ENCODE measurements around the gene FABP7.

The FABP7 gene

GRCh38 chr6:122831511-122831910 is 52.0 kb downstream of the FABP7 start:
- H3K9ac ChIP-seq: no peak overlapping the region
- no peak overlapping the region for H3K4me2 ChIP-seq (ENCODE audit: low read length)
- no peak overlapping the region for H2AFZ ChIP-seq
- H3K79me2 ChIP-seq: no peaks in the 10 kb centered on the region
- no peak overlapping the region for H3K27ac ChIP-seq
- H3K9me3 ChIP-seq (ENCODE audit: control insufficient read depth, low read length): no peaks in the 10 kb centered on the region
- TF ChIP-seq CTCF (IDR thresholded peaks at IDR 0.05): no peak
- no peaks in the 10 kb centered on the region for H3K4me1 ChIP-seq
- no peaks in the 10 kb centered on the region for H3K36me3 ChIP-seq (ENCODE audit: control insufficient read depth, insufficient read depth, low read length)
- no peaks in the 10 kb centered on the region for H3K27me3 ChIP-seq (ENCODE audit: control insufficient read depth, insufficient read depth, low read length)
- no peak overlapping the region for H3K4me3 ChIP-seq (ENCODE audit: low read depth, low read length)

GRCh38 chr6:122832459-122832858 is 52.9 kb downstream of the FABP7 start:
- no peak overlapping the region for H3K4me2 ChIP-seq (ENCODE audit: low read length)
- H3K36me3 ChIP-seq (ENCODE audit: control insufficient read depth, insufficient read depth, low read length): no peaks in the 10 kb centered on the region
- no peaks in the 10 kb centered on the region for H3K4me1 ChIP-seq
- H3K4me3 ChIP-seq (ENCODE audit: low read depth, low read length): no peak overlapping the region
- H2AFZ ChIP-seq: no peak overlapping the region
- no peaks in the 10 kb centered on the region for H3K79me2 ChIP-seq
- H3K9ac ChIP-seq: no peak overlapping the region
- no peak for TF ChIP-seq CTCF (IDR thresholded peaks at IDR 0.05)
- H3K27me3 ChIP-seq (ENCODE audit: control insufficient read depth, insufficient read depth, low read length): no peaks in the 10 kb centered on the region
- no peak overlapping the region for H3K27ac ChIP-seq
- no peaks in the 10 kb centered on the region for H3K9me3 ChIP-seq (ENCODE audit: control insufficient read depth, low read length)

GRCh38 chr6:122833021-122833491 is 53.5 kb downstream of the FABP7 start:
- Histone ChIP-seq H2AFZ (no peak overlapping the region), H3K27ac (no peak overlapping the region), H3K27me3 (ENCODE audit: control insufficient read depth, insufficient read depth, low read length) (no peaks in the 10 kb centered on the region), H3K9ac (no peak overlapping the region), H3K36me3 (ENCODE audit: control insufficient read depth, insufficient read depth, low read length) (no peaks in the 10 kb centered on the region), H3K4me3 (ENCODE audit: low read depth, low read length) (no peak overlapping the region), H3K79me2 (no peaks in the 10 kb centered on the region), H3K4me1 (no peaks in the 10 kb centered on the region), H3K4me2 (ENCODE audit: low read length) (no peak overlapping the region), H3K9me3 (ENCODE audit: control insufficient read depth, low read length) (no peaks in the 10 kb centered on the region)
- no peak for TF ChIP-seq CTCF (IDR thresholded peaks at IDR 0.05)

Measured in parathyroid adenoma (tissue), 2 donors.